IPS DF 19.7 (cell line): ENCODE measurements around the gene RRN3.
"Not testable (repeated sequence)": the region's sequence is repeated elsewhere in the genome, so short reads cannot be mapped to it uniquely, and the experiment has no call there.

Source experiments
- DNase-seq: peaks from one replicate; pipeline ENCODE4 v3.0.0-alpha.2; 2013; ENCODE audit warnings: low read depth, low spot score

RRN3 gene

GRCh38 chr16:15052747-15053476, 41.2 kb downstream of the RRN3 start:
- DNase-seq, result no peak

- DNase-seq, result no peak
Observed at GRCh38 chr16:15051387-15051951, 42.6 kb downstream of the RRN3 start.

GRCh38 chr16:15050440-15050839, 43.6 kb downstream of the RRN3 start:
- DNase-seq, result not testable (repeated sequence)

GRCh38 chr16:15049581-15050180, 44.4 kb downstream of the RRN3 start:
- no peak for DNase-seq

- no peak for DNase-seq
Observed at GRCh38 chr16:15046692-15047376, 47.2 kb downstream of the RRN3 start.

- not testable (repeated sequence) for DNase-seq
Observed at GRCh38 chr16:15045270-15045669, 48.8 kb downstream of the RRN3 start.

- no peak for DNase-seq
Observed at GRCh38 chr16:15044286-15044685, 49.8 kb downstream of the RRN3 start.

GRCh38 chr16:15043344-15043743, 50.7 kb downstream of the RRN3 start:
- no peak for DNase-seq

- DNase-seq, result no peak
Observed at GRCh38 chr16:15041271-15042004, 52.6 kb downstream of the RRN3 start.

GRCh38 chr16:15038689-15039088, 55.4 kb downstream of the RRN3 start:
- no peak for DNase-seq

GRCh38 chr16:15037745-15038144, 56.3 kb downstream of the RRN3 start:
- no peak for DNase-seq

- DNase-seq, result no peak
Observed at GRCh38 chr16:15037003-15037402, 57.1 kb downstream of the RRN3 start.

- no peak for DNase-seq
Observed at GRCh38 chr16:15035163-15035729, 58.8 kb downstream of the RRN3 start.

- no peak for DNase-seq
Observed at GRCh38 chr16:15034266-15035162, 59.6 kb downstream of the RRN3 start.

- DNase-seq, result no peak
Observed at GRCh38 chr16:15033309-15033707, 60.8 kb downstream of the RRN3 start.

- no peak for DNase-seq
Observed at GRCh38 chr16:15032547-15033308, 61.3 kb downstream of the RRN3 start.

- no peak for DNase-seq
Observed at GRCh38 chr16:15031586-15031985, 62.5 kb downstream of the RRN3 start.

GRCh38 chr16:15031179-15031578, 62.9 kb downstream of the RRN3 start:
- DNase-seq, result no peak

- not testable (repeated sequence) for DNase-seq
Observed at GRCh38 chr16:15029749-15030148, 64.3 kb downstream of the RRN3 start.
